Stimulated activated CD4-positive, alpha-beta T cell treated with anti-CD3 and anti-CD28 coated beads, Interleukin-4, amount 100 ng/mL, for 24 hours (primary cell): ENCODE data around the gene NAA11.

Experiments used
- DNase-seq: peaks from one replicate; pipeline ENCODE4 v3.0.0-alpha.2; 2020

NAA11 gene

GRCh38 chr4:79325864-79326328 lies at the start of gene NAA11:
TSS of gene NAA11 (minus strand) at chr4:79326061. CDS start at chr4:79325877, 184 bp downstream.
- DNase-seq: no peak

- no peak for DNase-seq
Observed at GRCh38 chr4:79370026-79370425, 44.2 kb upstream of the NAA11 start.

- DNase-seq: no peak
Observed at GRCh38 chr4:79367096-79367495, 41.2 kb upstream of the NAA11 start.

GRCh38 chr4:79366422-79366821 lies 40.6 kb upstream of the NAA11 start:
- no peak for DNase-seq

GRCh38 chr4:79364061-79364460 lies 38.2 kb upstream of the NAA11 start:
- DNase-seq: no peak

- no peak for DNase-seq
Observed at GRCh38 chr4:79362626-79363025, 36.8 kb upstream of the NAA11 start.

GRCh38 chr4:79360006-79360405 lies 34.1 kb upstream of the NAA11 start:
- no peak for DNase-seq

GRCh38 chr4:79358438-79358837 lies 32.6 kb upstream of the NAA11 start:
- no peak for DNase-seq

- DNase-seq: no peak
Observed at GRCh38 chr4:79357365-79357764, 31.5 kb upstream of the NAA11 start.

GRCh38 chr4:79353075-79353474 lies 27.2 kb upstream of the NAA11 start:
- no peak for DNase-seq

- no peak for DNase-seq
Observed at GRCh38 chr4:79348405-79348804, 22.5 kb upstream of the NAA11 start.

GRCh38 chr4:79341893-79342653 lies 16.2 kb upstream of the NAA11 start:
- no peak for DNase-seq

GRCh38 chr4:79340568-79340967 lies 14.7 kb upstream of the NAA11 start:
- DNase-seq: no peak

- no peak for DNase-seq
Observed at GRCh38 chr4:79338148-79338547, 12.3 kb upstream of the NAA11 start.

GRCh38 chr4:79334783-79335182 lies 8.9 kb upstream of the NAA11 start:
- no peak for DNase-seq

- no peak for DNase-seq
Observed at GRCh38 chr4:79334341-79334740, 8.5 kb upstream of the NAA11 start.

GRCh38 chr4:79331126-79331876 lies 5.4 kb upstream of the NAA11 start:
- no peak for DNase-seq

- no peak for DNase-seq
Observed at GRCh38 chr4:79330720-79331119, 4.9 kb upstream of the NAA11 start.

- no peak for DNase-seq
Observed at GRCh38 chr4:79325436-79325835, 425 bp downstream of the NAA11 start.

- DNase-seq: no peak
Observed at GRCh38 chr4:79319975-79320374, 5.9 kb downstream of the NAA11 start.

- no peak for DNase-seq
Observed at GRCh38 chr4:79317711-79318110, 8.2 kb downstream of the NAA11 start.

- DNase-seq: no peak
Observed at GRCh38 chr4:79315891-79316290, 10.0 kb downstream of the NAA11 start.

- DNase-seq: no peak
Observed at GRCh38 chr4:79311279-79311678, 14.6 kb downstream of the NAA11 start.

GRCh38 chr4:79308971-79309370 lies 16.9 kb downstream of the NAA11 start:
- no peak for DNase-seq
